ENCODE measurements around the gene RPS8. TPM values are rescaled to one million over a fixed set of nuclear protein-coding genes. Genes with fewer than 3 reads are reported as not detected.

RPS8 gene
- total and polyA plus RNA-seq, 2 of the 8 experiments (the other 6 are each of a cell fraction or from before 2014, with no cell fraction given): 2,261 to 2,407 TPM

- no peak for TF ChIP-seq GTF2F1 (IDR thresholded peaks at IDR 0.05; ENCODE audit: borderline replicate concordance, low read depth, low read length)
- no peak for TF ChIP-seq POLR2A (IDR thresholded peaks at IDR 0.05; ENCODE audit: control extremely low read depth in 1 of 2, low read depth in 2 of 2, low read length in 2 of 2)
- TF ChIP-seq SUZ12 (IDR thresholded peaks at IDR 0.05; ENCODE audit: low read length): no peak
- no peak for TF ChIP-seq SP4 (IDR thresholded peaks at IDR 0.05; ENCODE audit: low read length)
- no peak for TF ChIP-seq RFX5 (IDR thresholded peaks at IDR 0.05; ENCODE audit: borderline replicate concordance, low read depth, low read length)
- no peak for TF ChIP-seq BACH1 (IDR thresholded peaks at IDR 0.05; ENCODE audit: low read length)
- TF ChIP-seq YY1 (IDR thresholded peaks at IDR 0.05; ENCODE audit: low read depth, low read length): no peak
Measured at GRCh38 chr1:44803312-44804095, 28.2 kb downstream of the RPS8 start (continued).
